Ectodermal cell (in vitro differentiated cells): ENCODE data around the gene NUP188.

Experiments used
- H3K27ac ChIP-seq: 2 replicates; pipeline ENCODE4 v1.7.0; 2013; ENCODE audit warnings: mild to moderate bottlenecking, low read depth, low read length; ENCODE audit not compliant: insufficient read depth, poor library complexity, severe bottlenecking
- H3K27me3 ChIP-seq: 2 replicates; pipeline ENCODE4 v1.7.0; 2013; ENCODE audit warnings: mild to moderate bottlenecking, low read length; ENCODE audit not compliant: insufficient read depth, control insufficient read depth, poor library complexity, severe bottlenecking
- H3K36me3 ChIP-seq: one replicate; pipeline ENCODE4 v1.7.0; 2013; ENCODE audit warnings: low read length; ENCODE audit not compliant: control insufficient read depth, insufficient read depth
- H3K4me1 ChIP-seq: one replicate; pipeline ENCODE4 v1.7.0; 2013; ENCODE audit warnings: low read length; ENCODE audit not compliant: control insufficient read depth, insufficient read depth
- H3K4me3 ChIP-seq: 2 replicates; pipeline ENCODE4 v1.7.0; 2013; ENCODE audit warnings: low read depth, low read length, control low read depth; ENCODE audit not compliant: insufficient read depth
- H3K9me3 ChIP-seq: 2 replicates; pipeline ENCODE4 v1.7.0; 2013; ENCODE audit warnings: mild to moderate bottlenecking, low read length, moderate library complexity; ENCODE audit not compliant: control insufficient read depth
- WGBS, 2 experiments: methylation state at CpG; one replicate each; pipeline ENCODE4 v1.1.7; 2013; ENCODE audit warnings: missing lambda C conversion rate in 2 of 2; 5-methylcytosine and 5-hydroxymethylcytosine counted together

NUP188 gene

GRCh38 chr9:128905964-128906363 lies 41.5 kb upstream of the NUP188 start:
- no peak overlapping the region for H3K27ac ChIP-seq
- H3K9me3 ChIP-seq: no peaks in the 10 kb centered on the region
- H3K4me3 ChIP-seq: no peak overlapping the region
- no peaks in the 10 kb centered on the region for H3K4me1 ChIP-seq
- peaks cover 25% of the 10 kb centered on the region for H3K36me3 ChIP-seq
- H3K27me3 ChIP-seq: no peaks in the 10 kb centered on the region
- 89 to 95% methylated on average over 7 of the region's 7 CpGs for WGBS, 2 experiments

GRCh38 chr9:128906741-128907140 lies 40.8 kb upstream of the NUP188 start:
- 91 to 92% methylated on average over 2 of the region's 2 CpGs for WGBS, 2 experiments
- H3K9me3 ChIP-seq: no peaks in the 10 kb centered on the region
- no peak overlapping the region for H3K27ac ChIP-seq
- H3K36me3 ChIP-seq: peaks cover 25% of the 10 kb centered on the region
- H3K4me1 ChIP-seq: peaks cover 6% of the 10 kb centered on the region
- H3K4me3 ChIP-seq: no peak overlapping the region
- H3K27me3 ChIP-seq: no peaks in the 10 kb centered on the region

GRCh38 chr9:128908372-128908771 lies 39.1 kb upstream of the NUP188 start:
- no peaks in the 10 kb centered on the region for H3K27me3 ChIP-seq
- no peak overlapping the region for H3K27ac ChIP-seq
- H3K36me3 ChIP-seq: peaks cover 25% of the 10 kb centered on the region
- no peaks in the 10 kb centered on the region for H3K9me3 ChIP-seq
- 97% methylated on average over 24 of the region's 24 CpGs for WGBS, 2 experiments
- H3K4me3 ChIP-seq: no peak overlapping the region
- peaks cover 14% of the 10 kb centered on the region for H3K4me1 ChIP-seq

- H3K4me3 ChIP-seq: no peak overlapping the region
- peaks cover 25% of the 10 kb centered on the region for H3K36me3 ChIP-seq
- no peaks in the 10 kb centered on the region for H3K9me3 ChIP-seq
- no peak overlapping the region for H3K27ac ChIP-seq
- H3K27me3 ChIP-seq: no peaks in the 10 kb centered on the region
- 94 to 95% methylated on average over 4 of the region's 4 CpGs for WGBS, 2 experiments
- peaks cover 14% of the 10 kb centered on the region for H3K4me1 ChIP-seq
Measured at GRCh38 chr9:128909859-128910258, 37.6 kb upstream of the NUP188 start.

- peaks cover 28% of the 10 kb centered on the region for H3K36me3 ChIP-seq
- no peak overlapping the region for H3K27ac ChIP-seq
- H3K9me3 ChIP-seq: no peaks in the 10 kb centered on the region
- H3K4me1 ChIP-seq: peaks cover 14% of the 10 kb centered on the region
- WGBS, 2 experiments: 87 to 88% methylated on average over 6 of the region's 6 CpGs
- no peaks in the 10 kb centered on the region for H3K27me3 ChIP-seq
- no peak overlapping the region for H3K4me3 ChIP-seq
Measured at GRCh38 chr9:128910906-128911305, 36.6 kb upstream of the NUP188 start.

GRCh38 chr9:128911529-128912035 lies 35.9 kb upstream of the NUP188 start:
- Histone ChIP-seq H3K27me3 (no peaks in the 10 kb centered on the region), H3K4me1 (peaks cover 14% of the 10 kb centered on the region), H3K4me3 (no peak overlapping the region), H3K27ac (no peak overlapping the region), H3K9me3 (no peaks in the 10 kb centered on the region), H3K36me3 (peaks cover 35% of the 10 kb centered on the region)
- 73 to 76% methylated on average over 8 of the region's 8 CpGs for WGBS, 2 experiments

GRCh38 chr9:128912270-128912853 lies 35.1 kb upstream of the NUP188 start:
- no peaks in the 10 kb centered on the region for H3K9me3 ChIP-seq
- H3K4me1 ChIP-seq: peaks cover 14% of the 10 kb centered on the region
- H3K36me3 ChIP-seq: peaks cover 41% of the 10 kb centered on the region
- no peaks in the 10 kb centered on the region for H3K27me3 ChIP-seq
- H3K4me3 ChIP-seq: no peak overlapping the region
- 71 to 79% methylated on average over 15 of the region's 15 CpGs for WGBS, 2 experiments
- no peak overlapping the region for H3K27ac ChIP-seq

- no peaks in the 10 kb centered on the region for H3K27me3 ChIP-seq
- peaks cover 38% of the 10 kb centered on the region for H3K36me3 ChIP-seq
Measured at GRCh38 chr9:128913048-128913900, 34.2 kb upstream of the NUP188 start.

GRCh38 chr9:128913995-128914772 lies 33.3 kb upstream of the NUP188 start:
- Histone ChIP-seq H3K36me3 (peaks cover 29% of the 10 kb centered on the region), H3K27ac (no peak overlapping the region), H3K27me3 (no peaks in the 10 kb centered on the region), H3K4me3 (no peak overlapping the region), H3K9me3 (no peaks in the 10 kb centered on the region), H3K4me1 (peaks cover 14% of the 10 kb centered on the region)
- WGBS, 2 experiments: 90% methylated on average over 23 of the region's 23 CpGs

More at GRCh38 chr9:128913048-128913900, 34.2 kb upstream of the NUP188 start:
- 90 to 91% methylated on average over 15 of the region's 15 CpGs for WGBS, 2 experiments
- no peak overlapping the region for H3K27ac ChIP-seq
- peaks cover 14% of the 10 kb centered on the region for H3K4me1 ChIP-seq
- H3K4me3 ChIP-seq: no peak overlapping the region
- H3K9me3 ChIP-seq: no peaks in the 10 kb centered on the region

- 94 to 97% methylated on average over 18 of the region's 18 CpGs for WGBS, 2 experiments
- H3K27me3 ChIP-seq: no peaks in the 10 kb centered on the region
- H3K27ac ChIP-seq: no peak overlapping the region
- no peak overlapping the region for H3K4me3 ChIP-seq
- peaks cover 19% of the 10 kb centered on the region for H3K4me1 ChIP-seq
- H3K9me3 ChIP-seq: no peaks in the 10 kb centered on the region
- H3K36me3 ChIP-seq: peaks cover 22% of the 10 kb centered on the region
Measured at GRCh38 chr9:128916204-128916603, 31.3 kb upstream of the NUP188 start.
